Nephron (organoid): Measurements from ENCODE around the gene LGALS8.

Experiments used
- H3K27ac Mint-ChIP-seq, 3 experiments: 2 replicates each; pipeline ENCODE4 v1.8.0; 2020; ENCODE audit warnings: mixed read lengths in 3 of 3, mild to moderate bottlenecking in 2 of 3, moderate library complexity in 1 of 3
- H3K27me3 Mint-ChIP-seq: 2 replicates; pipeline ENCODE4 v1.8.0; 2021; ENCODE audit warnings: low read depth, mild to moderate bottlenecking, moderate library complexity, mixed read lengths
- H3K36me3 Mint-ChIP-seq: 2 replicates; pipeline ENCODE4 v1.8.0; 2020; ENCODE audit warnings: low read depth, mixed read lengths
- H3K4me1 Mint-ChIP-seq: 2 replicates; pipeline ENCODE4 v1.8.0; 2020; ENCODE audit warnings: mixed read lengths
- H3K4me3 Mint-ChIP-seq, 3 experiments: 2 replicates each; pipeline ENCODE4 v1.8.0; 2020; ENCODE audit warnings: mild to moderate bottlenecking in 3 of 3, mixed read lengths in 3 of 3, moderate library complexity in 2 of 3
- H3K9me3 Mint-ChIP-seq: 2 replicates; pipeline ENCODE4 v1.8.0; 2020; ENCODE audit warnings: mixed read lengths
- CTCF ChIP-seq, 3 experiments: fragments of 200-600 bp; sonication (generic); IDR thresholded peaks; one replicate each; pipeline ENCODE4 v1.5.0; 2021; ENCODE audit warnings: antibody characterized with exemption in 3 of 3; ENCODE audit not compliant: unreplicated experiment in 3 of 3

The LGALS8 gene

GRCh38 chr1:236522937-236523703 is 662 bp upstream of the LGALS8 start:
- Mint-ChIP-seq H3K9me3 (no peaks in the 10 kb centered on the region), H3K27me3 (no peaks in the 10 kb centered on the region), H3K36me3 (peaks cover 15% of the 10 kb centered on the region), H3K4me1 (peaks cover 18% of the 10 kb centered on the region), H3K27ac (peak overlapping the region; percentile 71 to 87 (median 83)), H3K4me3 (peak overlapping the region; percentile 97 to 99 (median 99))
- TF ChIP-seq CTCF (IDR thresholded peaks at IDR 0.05; ENCODE audit: unreplicated experiment in 3 of 3): no peak

- H3K4me1 Mint-ChIP-seq: peaks cover 18% of the 10 kb centered on the region
- H3K9me3 Mint-ChIP-seq: no peaks in the 10 kb centered on the region
- H3K4me3 Mint-ChIP-seq: peak overlapping the region; percentile 97 to 99 (median 99)
- H3K36me3 Mint-ChIP-seq: peaks cover 18% of the 10 kb centered on the region
- H3K27ac Mint-ChIP-seq: peak overlapping the region; percentile 71 to 97 (median 96)
- TF ChIP-seq CTCF (IDR thresholded peaks at IDR 0.05; ENCODE audit: unreplicated experiment in 3 of 3): no peak
- H3K27me3 Mint-ChIP-seq: no peaks in the 10 kb centered on the region
Observed at GRCh38 chr1:236524142-236524894, 536 bp downstream of the LGALS8 start.

GRCh38 chr1:236524895-236525184 is 1.1 kb downstream of the LGALS8 start:
- H3K9me3 Mint-ChIP-seq: no peaks in the 10 kb centered on the region

GRCh38 chr1:236526079-236526478 is 2.3 kb downstream of the LGALS8 start:
- no peak for TF ChIP-seq CTCF (IDR thresholded peaks at IDR 0.05; ENCODE audit: unreplicated experiment in 3 of 3)
- Mint-ChIP-seq H3K27ac (no peak overlapping the region), H3K4me3 (peak overlapping the region in 2 of 3 experiments; percentile 9 to 22), H3K4me1 (peaks cover 18% of the 10 kb centered on the region), H3K9me3 (no peaks in the 10 kb centered on the region), H3K27me3 (no peaks in the 10 kb centered on the region), H3K36me3 (peaks cover 22% of the 10 kb centered on the region)

More at GRCh38 chr1:236524895-236525184, 1.1 kb downstream of the LGALS8 start:
- no peaks in the 10 kb centered on the region for H3K27me3 Mint-ChIP-seq
- peaks cover 18% of the 10 kb centered on the region for H3K4me1 Mint-ChIP-seq
- H3K36me3 Mint-ChIP-seq: peaks cover 18% of the 10 kb centered on the region
- peak overlapping the region; percentile 97 to 99 (median 99) for H3K4me3 Mint-ChIP-seq
- peak overlapping the region; percentile 71 to 97 (median 96) for H3K27ac Mint-ChIP-seq
- no peak for TF ChIP-seq CTCF (IDR thresholded peaks at IDR 0.05; ENCODE audit: unreplicated experiment in 3 of 3)

GRCh38 chr1:236530286-236530685 is 6.5 kb downstream of the LGALS8 start:
- Mint-ChIP-seq H3K27me3 (no peaks in the 10 kb centered on the region), H3K9me3 (no peaks in the 10 kb centered on the region), H3K36me3 (peaks cover 32% of the 10 kb centered on the region), H3K4me1 (no peaks in the 10 kb centered on the region), H3K27ac (no peak overlapping the region), H3K4me3 (no peak overlapping the region)
- TF ChIP-seq CTCF (IDR thresholded peaks at IDR 0.05; ENCODE audit: unreplicated experiment in 3 of 3): no peak
